Measurements from ENCODE around the gene CAND2. TPM values are rescaled to one million over a fixed set of nuclear protein-coding genes. Genes with fewer than 3 reads are reported as not detected.

The CAND2 gene
- total and polyA plus RNA-seq, 4 donors: 0.38 to 1.6 (median 0.92) TPM

- Histone ChIP-seq H3K4me3 (ENCODE audit: low read depth in 1 of 3, low read length in 3 of 3) (no peak overlapping the region), H3K27ac (ENCODE audit: low read depth in 1 of 2, low read length in 2 of 2) (no peak overlapping the region), H3K9ac (ENCODE audit: low read depth in 1 of 2, low read length in 2 of 2) (no peak overlapping the region), H3K9me3 (ENCODE audit: control insufficient read depth in 4 of 4, low read length in 3 of 4) (no peaks in the 10 kb centered on the region), H3K36me3 (ENCODE audit: control insufficient read depth in 4 of 4, insufficient read depth in 3 of 4, low read depth in 1 of 4, low read length in 3 of 4) (no peaks in the 10 kb centered on the region), H3K4me1 (ENCODE audit: control insufficient read depth in 4 of 4, insufficient read depth in 4 of 4, low read length in 3 of 4) (no peaks in the 10 kb centered on the region), H3K27me3 (ENCODE audit: control insufficient read depth in 4 of 4, insufficient read depth in 4 of 4, low read length in 3 of 4) (no peaks in the 10 kb centered on the region)
- TF ChIP-seq MAX (IDR thresholded peaks at IDR 0.05) (no peak), JUND (IDR thresholded peaks at IDR 0.05) (no peak), HNF4G (IDR thresholded peaks at IDR 0.05) (no peak), YY1 (IDR thresholded peaks at IDR 0.05) (no peak), GABPA (IDR thresholded peaks at IDR 0.05 in 1 of 2, conservative IDR thresholded peaks at IDR 0.05 in 1 of 2) (no peak)
- TF ChIP-seq, protein P1, sequence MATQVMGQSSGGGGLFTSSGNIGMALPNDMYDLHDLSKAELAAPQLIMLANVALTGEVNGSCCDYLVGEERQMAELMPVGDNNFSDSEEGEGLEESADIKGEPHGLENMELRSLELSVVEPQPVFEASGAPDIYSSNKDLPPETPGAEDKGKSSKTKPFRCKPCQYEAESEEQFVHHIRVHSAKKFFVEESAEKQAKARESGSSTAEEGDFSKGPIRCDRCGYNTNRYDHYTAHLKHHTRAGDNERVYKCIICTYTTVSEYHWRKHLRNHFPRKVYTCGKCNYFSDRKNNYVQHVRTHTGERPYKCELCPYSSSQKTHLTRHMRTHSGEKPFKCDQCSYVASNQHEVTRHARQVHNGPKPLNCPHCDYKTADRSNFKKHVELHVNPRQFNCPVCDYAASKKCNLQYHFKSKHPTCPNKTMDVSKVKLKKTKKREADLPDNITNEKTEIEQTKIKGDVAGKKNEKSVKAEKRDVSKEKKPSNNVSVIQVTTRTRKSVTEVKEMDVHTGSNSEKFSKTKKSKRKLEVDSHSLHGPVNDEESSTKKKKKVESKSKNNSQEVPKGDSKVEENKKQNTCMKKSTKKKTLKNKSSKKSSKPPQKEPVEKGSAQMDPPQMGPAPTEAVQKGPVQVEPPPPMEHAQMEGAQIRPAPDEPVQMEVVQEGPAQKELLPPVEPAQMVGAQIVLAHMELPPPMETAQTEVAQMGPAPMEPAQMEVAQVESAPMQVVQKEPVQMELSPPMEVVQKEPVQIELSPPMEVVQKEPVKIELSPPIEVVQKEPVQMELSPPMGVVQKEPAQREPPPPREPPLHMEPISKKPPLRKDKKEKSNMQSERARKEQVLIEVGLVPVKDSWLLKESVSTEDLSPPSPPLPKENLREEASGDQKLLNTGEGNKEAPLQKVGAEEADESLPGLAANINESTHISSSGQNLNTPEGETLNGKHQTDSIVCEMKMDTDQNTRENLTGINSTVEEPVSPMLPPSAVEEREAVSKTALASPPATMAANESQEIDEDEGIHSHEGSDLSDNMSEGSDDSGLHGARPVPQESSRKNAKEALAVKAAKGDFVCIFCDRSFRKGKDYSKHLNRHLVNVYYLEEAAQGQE (IDR thresholded peaks at IDR 0.05): no peak
- TF ChIP-seq, protein P2, sequence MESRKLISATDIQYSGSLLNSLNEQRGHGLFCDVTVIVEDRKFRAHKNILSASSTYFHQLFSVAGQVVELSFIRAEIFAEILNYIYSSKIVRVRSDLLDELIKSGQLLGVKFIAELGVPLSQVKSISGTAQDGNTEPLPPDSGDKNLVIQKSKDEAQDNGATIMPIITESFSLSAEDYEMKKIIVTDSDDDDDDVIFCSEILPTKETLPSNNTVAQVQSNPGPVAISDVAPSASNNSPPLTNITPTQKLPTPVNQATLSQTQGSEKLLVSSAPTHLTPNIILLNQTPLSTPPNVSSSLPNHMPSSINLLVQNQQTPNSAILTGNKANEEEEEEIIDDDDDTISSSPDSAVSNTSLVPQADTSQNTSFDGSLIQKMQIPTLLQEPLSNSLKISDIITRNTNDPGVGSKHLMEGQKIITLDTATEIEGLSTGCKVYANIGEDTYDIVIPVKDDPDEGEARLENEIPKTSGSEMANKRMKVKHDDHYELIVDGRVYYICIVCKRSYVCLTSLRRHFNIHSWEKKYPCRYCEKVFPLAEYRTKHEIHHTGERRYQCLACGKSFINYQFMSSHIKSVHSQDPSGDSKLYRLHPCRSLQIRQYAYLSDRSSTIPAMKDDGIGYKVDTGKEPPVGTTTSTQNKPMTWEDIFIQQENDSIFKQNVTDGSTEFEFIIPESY (IDR thresholded peaks at IDR 0.05): no peak
- TF ChIP-seq, protein P3, sequence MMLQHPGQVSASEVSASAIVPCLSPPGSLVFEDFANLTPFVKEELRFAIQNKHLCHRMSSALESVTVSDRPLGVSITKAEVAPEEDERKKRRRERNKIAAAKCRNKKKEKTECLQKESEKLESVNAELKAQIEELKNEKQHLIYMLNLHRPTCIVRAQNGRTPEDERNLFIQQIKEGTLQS (IDR thresholded peaks at IDR 0.05): no peak
- no peak for DNase-seq (ENCODE audit: low spot score)
- 48% methylated on average over 3 of the region's 3 CpGs for WGBS
Observed at GRCh38 chr3:12752102-12752501, 44.4 kb upstream of the CAND2 start.

DNA sequence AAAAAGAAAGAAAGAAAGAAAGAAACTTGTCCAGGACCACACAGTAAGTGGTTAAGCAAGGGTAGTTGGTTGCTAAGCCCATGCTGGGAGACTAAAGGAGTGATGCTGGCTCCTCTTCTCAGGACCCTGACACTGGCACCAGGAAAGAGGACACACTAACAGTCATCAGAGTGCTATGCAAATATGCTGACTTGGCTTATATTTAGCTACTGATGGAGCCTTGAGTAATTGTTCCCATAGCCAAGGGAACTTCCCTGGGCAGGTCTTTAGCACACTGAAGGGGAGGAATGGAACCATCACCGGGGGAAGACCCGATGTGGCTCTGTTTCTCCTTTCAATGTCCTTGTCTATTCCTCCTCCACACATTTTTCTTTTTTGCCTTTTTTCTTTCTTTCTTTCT is 43.7 kb upstream of the CAND2 start:
- Histone ChIP-seq H3K27me3 (ENCODE audit: control insufficient read depth in 4 of 4, insufficient read depth in 4 of 4, low read length in 3 of 4) (no peaks in the 10 kb centered on the region), H3K9ac (ENCODE audit: low read depth in 1 of 2, low read length in 2 of 2) (no peak overlapping the region), H3K4me1 (ENCODE audit: control insufficient read depth in 4 of 4, insufficient read depth in 4 of 4, low read length in 3 of 4) (no peaks in the 10 kb centered on the region), H3K9me3 (ENCODE audit: control insufficient read depth in 4 of 4, low read length in 3 of 4) (no peaks in the 10 kb centered on the region), H3K36me3 (ENCODE audit: control insufficient read depth in 4 of 4, insufficient read depth in 3 of 4, low read depth in 1 of 4, low read length in 3 of 4) (no peaks in the 10 kb centered on the region), H3K4me3 (ENCODE audit: low read depth in 1 of 3, low read length in 3 of 3) (no peak overlapping the region), H3K27ac (ENCODE audit: low read depth in 1 of 2, low read length in 2 of 2) (no peak overlapping the region)
- WGBS: 84% methylated on average over 2 of the region's 2 CpGs
- TF ChIP-seq HNF4A (conservative IDR thresholded peaks at IDR 0.05): no peak
- no peak for TF ChIP-seq GABPA (IDR thresholded peaks at IDR 0.05 in 1 of 2, conservative IDR thresholded peaks at IDR 0.05 in 1 of 2)
- TF ChIP-seq JUND (IDR thresholded peaks at IDR 0.05): no peak
- TF ChIP-seq MAX (IDR thresholded peaks at IDR 0.05): no peak
- TF ChIP-seq HNF4G (IDR thresholded peaks at IDR 0.05): no peak
- no peak for TF ChIP-seq NR2F2 (IDR thresholded peaks at IDR 0.05)
- TF ChIP-seq, protein P1 (IDR thresholded peaks at IDR 0.05): no peak
- TF ChIP-seq, protein P4, sequence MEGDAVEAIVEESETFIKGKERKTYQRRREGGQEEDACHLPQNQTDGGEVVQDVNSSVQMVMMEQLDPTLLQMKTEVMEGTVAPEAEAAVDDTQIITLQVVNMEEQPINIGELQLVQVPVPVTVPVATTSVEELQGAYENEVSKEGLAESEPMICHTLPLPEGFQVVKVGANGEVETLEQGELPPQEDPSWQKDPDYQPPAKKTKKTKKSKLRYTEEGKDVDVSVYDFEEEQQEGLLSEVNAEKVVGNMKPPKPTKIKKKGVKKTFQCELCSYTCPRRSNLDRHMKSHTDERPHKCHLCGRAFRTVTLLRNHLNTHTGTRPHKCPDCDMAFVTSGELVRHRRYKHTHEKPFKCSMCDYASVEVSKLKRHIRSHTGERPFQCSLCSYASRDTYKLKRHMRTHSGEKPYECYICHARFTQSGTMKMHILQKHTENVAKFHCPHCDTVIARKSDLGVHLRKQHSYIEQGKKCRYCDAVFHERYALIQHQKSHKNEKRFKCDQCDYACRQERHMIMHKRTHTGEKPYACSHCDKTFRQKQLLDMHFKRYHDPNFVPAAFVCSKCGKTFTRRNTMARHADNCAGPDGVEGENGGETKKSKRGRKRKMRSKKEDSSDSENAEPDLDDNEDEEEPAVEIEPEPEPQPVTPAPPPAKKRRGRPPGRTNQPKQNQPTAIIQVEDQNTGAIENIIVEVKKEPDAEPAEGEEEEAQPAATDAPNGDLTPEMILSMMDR (IDR thresholded peaks at IDR 0.05; ENCODE audit: low read depth, low read length, missing input control): no peak
- TF ChIP-seq, protein P3 (IDR thresholded peaks at IDR 0.05): no peak
- TF ChIP-seq, protein P2 (IDR thresholded peaks at IDR 0.05): no peak
- TF ChIP-seq SP1 (IDR thresholded peaks at IDR 0.05): no peak
- DNase-seq (ENCODE audit: low spot score): no peak

Data from liver (tissue), 9 donors.